NOMO-1 (cell line): ENCODE measurements around the gene MTFR1L.
A peak's percentile ranks its signal among the peaks of the same experiment; 100 is the strongest.

ENCODE experiments used
- DNase-seq, 2 experiments: peaks; one replicate each; lab custom pipeline; 2025; ENCODE audit not compliant: unreplicated experiment in 2 of 2; lab: John Stamatoyannopoulos, UW

Gene MTFR1L

DNA sequence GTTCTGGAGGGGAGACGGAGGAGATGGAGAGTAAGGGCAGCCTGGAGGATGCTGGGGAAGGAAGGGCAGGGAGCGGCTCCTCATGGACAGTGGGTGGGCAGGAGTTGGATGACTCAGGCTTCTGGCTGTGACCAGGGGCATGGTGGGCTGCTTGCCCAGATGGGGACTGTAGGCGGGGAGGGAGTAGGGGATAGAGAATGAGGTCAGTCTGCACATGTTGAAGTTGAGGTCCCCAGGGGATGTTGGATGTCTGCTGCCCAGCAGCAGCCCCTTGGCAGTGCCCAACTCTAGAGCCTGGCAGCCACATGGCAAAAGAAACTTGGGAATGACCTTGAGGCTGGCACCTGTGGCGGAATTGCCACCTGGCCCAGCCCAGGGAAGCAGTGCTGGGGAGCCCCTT is 13.3 kb upstream of the MTFR1L start:
- DNase-seq = no peak

DNA sequence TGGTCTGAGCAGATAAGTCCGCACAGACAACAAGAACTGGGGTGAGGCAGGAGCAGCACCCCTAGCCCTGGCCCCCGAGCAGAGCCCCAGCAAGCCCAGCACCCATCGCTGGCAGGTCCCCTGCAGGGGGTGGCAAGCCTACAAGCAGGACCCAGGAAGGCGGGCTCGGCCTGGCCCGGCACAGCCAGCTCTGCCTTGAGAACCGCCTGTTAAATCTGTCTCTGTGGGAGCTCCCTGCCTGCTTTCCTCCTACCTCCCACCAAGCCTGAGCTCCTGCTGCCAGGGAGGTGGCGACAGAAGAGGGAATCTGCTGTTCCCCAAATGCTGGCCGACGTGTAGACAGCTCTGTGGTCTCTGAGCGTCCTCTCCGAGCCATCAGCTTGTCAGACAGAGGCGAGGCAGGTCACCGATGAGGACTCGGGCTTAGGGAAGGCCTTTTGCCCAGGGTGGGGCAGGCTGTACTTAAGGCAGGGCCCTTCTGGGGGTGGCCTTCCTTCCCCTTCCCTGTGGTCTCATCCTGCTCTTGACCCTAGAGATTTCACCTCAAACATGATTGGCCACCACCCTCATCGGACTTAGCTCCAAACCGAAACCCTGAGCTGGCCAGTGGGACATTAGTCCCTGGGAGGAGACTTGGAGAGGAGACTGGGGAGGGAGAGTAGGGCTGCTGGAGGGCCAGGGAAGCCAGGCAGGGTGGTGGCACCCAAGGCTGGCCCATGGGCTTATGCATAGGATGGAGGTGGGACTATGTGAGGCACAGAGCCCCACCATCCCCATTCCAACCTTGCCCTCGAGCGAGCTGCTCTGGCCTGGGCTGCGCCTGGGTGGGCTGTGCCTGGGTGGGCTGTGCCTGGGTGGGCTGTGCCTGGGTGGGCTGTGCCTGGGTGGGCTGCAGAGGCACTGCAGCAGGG is 12.0 kb upstream of the MTFR1L start:
- DNase-seq = no peak

DNA sequence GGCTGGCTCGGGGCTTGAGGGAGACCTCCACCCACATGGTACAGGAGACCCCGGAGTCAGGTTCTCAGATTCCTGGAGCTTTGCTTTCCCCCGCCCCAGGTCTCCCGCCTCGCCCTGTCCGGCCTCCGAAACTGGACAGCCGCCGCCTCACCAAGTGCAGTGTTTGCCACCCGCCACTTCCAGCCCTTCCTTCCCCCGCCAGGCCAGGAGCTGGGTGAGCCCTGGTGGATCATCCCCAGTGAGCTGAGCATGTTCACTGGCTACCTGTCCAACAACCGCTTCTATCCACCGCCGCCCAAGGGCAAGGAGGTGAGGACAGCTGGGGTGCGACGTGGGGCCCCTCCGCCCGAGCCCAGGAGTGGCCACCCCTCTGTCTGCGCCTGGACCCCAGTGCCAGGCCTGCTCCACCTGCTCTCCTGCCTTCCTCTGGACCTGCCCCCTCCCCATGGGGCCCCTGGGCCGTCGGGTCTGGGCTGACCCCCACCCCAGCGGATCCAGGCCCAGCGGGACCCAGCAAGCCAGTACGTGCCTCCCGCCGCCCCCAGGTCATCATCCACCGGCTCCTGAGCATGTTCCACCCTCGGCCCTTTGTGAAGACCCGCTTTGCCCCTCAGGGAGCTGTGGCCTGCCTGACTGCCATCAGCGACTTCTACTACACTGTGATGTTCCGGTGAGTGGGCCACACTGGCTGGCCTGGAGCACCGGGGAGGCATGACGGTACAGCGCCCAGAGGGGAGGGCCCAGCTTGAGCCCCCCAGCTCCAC is 11.1 kb upstream of the MTFR1L start:
- no peak for DNase-seq

DNA sequence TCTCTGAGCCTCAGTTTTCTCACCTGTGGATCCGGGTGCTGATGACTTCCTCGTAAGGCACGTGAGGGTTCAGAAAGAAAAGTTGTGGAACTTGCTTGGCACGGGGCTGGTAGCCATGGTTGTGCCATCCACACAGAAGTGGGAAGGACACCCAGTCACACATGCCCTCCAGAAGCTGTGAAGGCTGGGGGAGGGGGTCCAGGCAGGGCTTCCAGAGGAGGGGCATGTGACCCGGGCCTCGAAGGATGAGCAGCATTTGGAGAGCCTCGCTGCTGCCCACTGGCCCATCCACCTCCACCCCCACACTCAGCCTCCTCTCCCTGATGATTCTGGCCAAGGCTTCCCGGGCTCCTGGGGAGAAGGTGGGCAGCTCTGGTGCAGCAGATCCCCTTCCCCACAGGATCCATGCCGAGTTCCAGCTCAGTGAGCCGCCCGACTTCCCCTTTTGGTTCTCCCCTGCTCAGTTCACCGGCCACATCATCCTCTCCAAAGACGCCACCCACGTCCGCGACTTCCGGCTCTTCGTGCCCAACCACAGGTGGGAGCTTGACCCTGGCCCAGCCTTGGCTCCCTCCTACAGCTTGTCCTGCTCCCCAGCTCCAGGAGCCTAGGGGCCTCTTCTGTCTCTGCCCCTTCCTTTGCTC is 10.3 kb upstream of the MTFR1L start:
- DNase-seq = no peak

DNA sequence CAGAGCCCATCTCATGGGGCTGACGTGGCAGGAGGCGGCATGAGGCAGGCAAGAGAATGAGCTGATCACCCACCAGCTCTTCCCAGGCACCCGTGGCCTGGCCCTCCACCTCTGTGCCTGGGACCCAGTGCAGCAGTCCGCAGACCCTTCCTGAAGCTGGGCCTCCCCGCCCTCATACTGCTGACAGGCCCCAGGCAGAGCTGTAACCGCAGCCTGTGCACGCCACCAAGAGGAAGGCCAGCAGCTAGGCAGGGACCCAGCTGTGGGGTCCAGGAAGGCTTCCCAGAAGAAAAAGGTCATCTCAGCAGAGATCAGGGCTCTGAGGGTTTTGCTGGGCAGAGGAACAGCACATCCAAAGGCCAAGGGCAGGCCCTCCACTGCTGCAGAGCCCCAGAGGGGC is 9.8 kb upstream of the MTFR1L start:
- DNase-seq = no peak

DNA sequence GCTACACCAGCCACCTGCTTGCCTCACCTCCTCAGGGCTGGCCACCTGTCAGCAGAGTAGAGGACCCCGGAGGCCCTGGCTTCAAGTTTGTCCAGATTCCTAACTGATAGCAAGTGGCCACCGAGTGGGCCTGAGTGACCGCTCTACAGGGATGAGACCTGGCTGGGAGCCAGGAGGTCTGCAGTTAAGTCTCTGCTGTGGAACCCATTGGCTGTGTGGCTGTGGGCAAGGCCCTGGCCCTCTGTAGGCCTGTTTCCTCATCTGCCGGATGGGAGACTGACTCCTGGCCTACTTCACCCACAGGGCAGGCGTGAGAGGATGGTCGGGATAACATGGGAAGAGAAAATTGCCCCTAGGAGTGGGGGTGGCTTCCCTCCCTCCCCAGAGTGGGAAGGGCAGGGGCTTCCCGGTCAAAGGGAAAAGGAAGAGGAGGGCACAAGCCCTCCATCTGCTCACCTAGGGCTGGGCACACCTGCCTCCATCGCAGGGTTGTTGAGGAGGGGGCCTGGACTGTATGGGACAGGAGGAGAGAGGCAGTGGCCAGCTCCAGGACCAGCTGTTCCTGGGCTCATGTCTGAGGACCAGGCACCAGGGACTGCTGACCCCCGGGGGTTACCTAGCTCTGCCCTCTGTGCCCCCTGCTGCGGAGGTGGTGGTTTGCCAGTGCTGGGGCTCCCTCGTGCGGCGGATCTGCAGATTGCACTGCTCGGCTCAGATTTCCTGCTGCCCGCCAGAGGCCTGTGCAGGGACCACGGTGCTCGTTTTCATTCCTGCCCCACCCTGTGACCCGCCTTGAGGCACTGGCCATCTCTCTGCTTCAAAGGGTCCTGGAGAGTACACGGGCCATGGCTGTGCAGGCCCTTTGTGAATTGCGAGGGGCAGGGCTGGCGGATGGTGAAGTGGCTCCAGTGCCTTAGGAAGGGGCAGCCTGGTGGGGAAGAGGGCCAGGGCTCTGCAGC is 9.1 kb upstream of the MTFR1L start:
- DNase-seq = peak in 1 of 2 experiments; percentile 59

DNA sequence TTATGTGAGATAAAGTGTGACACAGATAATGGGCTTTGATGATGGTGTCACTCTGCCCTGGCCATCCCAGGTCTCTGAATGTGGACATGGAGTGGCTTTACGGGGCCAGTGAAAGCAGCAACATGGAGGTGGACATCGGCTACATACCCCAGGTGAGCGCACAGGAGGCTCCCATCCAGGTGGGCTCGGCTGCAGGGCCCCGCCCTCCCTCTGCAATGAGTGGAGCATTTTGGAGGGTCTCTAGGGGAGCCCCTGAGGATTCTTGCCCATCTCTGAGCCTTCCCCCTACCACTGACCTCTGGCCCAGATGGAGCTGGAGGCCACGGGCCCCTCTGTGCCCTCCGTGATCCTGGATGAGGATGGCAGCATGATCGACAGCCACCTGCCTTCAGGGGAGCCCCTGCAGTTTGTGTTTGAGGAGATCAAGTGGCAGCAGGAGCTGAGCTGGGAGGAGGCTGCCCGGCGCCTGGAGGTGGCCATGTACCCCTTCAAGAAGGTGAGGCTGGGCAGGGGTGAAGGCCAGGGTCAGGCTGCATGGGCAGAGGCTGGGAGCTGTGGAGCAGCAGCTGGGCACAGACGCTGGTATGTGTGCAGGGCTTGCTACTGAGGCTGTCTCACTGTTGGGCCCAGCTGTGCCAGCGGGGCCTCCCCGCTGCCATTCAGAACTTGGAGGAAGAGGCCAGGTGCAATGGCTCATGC is 8.2 kb upstream of the MTFR1L start:
- no peak for DNase-seq

DNA sequence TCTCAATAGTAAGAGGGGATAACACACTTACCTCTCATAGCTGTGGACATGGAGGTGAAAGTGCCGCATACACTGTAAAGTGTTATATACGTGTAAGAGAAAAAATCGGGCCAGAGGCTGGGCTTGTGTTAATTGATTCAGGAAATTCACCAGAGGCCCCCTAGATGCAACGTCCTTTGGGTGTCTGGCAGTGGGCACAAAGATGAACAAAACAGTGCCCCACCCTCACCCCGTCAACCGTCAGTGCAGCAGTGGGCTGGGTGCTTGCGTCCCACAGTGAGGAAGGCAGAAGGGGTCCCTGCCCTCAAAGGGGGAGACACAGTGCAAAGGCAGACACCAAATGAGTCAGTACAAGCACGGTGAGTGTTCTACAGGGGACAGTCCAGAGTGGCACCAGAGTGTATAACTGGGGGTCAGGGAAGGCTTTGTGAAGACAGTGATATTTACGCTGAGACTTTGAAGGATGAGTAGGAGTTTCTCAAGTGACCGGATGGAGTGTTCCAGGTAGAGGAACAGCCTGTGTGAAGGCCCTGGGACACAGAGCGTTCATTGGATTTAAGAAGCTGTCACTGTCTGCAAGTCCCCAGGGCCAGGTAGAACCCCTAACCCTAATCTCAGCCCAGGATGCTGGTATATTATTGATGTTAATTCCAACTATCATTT is 6.6 kb upstream of the MTFR1L start:
- no peak for DNase-seq

DNA sequence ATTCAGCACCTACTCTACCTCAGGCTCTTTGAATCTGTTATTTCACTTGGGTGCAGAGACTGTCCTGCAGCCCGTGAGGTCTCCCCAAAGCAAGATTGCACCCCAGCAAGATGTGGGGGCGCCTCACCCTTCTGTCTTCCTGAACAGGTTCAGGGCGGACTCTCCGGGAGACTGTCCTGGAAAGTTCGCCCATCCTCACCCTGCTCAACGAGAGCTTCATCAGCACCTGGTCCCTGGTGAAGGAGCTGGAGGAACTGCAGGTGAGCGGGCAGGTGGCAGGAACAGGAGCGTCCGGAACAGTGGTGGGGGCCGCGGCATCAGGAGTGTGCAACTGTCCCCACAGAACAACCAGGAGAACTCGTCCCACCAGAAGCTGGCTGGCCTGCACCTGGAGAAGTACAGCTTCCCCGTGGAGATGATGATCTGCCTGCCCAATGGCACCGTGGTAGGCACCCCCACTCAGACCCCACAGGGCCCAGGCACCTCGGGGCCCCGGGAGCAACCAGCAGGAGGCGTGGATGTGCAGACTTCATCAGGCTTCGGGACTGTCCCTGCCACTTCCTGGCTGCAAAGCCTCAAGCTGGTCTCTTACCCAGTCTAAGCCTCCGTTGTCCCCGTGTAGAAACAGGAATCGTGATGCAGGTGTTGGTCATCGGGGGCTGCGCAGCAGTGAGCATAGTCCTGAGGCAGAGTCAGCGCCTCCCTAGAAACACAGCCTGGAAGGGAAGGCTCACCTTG is 5.9 kb upstream of the MTFR1L start:
- no peak for DNase-seq

DNA sequence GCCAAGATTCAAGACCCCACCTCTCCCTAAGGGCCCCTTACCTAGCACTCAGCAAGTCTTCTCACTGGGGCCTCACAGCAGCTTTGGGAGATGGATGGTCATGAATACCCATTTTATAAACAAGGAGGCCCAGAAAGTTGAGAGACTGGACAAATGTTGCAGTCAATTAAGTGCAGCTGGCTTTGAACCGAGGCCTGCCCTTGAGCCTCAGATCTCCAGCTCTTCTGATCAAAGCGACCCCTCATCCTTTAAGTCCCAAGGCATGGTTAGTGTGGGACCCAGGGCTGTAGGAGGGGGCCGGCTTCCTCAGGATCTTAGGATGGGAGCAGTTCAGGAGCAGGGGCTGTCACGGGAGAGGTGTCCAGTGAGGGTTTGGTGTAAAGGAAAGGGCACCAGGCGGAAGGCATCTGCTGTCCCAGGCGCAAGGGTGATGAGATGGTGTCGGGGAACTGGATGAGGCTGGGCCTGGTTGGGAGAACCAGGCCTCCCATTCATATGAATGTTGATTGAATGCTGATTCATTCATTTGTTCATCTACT is 5.1 kb upstream of the MTFR1L start:
- DNase-seq = no peak

DNA sequence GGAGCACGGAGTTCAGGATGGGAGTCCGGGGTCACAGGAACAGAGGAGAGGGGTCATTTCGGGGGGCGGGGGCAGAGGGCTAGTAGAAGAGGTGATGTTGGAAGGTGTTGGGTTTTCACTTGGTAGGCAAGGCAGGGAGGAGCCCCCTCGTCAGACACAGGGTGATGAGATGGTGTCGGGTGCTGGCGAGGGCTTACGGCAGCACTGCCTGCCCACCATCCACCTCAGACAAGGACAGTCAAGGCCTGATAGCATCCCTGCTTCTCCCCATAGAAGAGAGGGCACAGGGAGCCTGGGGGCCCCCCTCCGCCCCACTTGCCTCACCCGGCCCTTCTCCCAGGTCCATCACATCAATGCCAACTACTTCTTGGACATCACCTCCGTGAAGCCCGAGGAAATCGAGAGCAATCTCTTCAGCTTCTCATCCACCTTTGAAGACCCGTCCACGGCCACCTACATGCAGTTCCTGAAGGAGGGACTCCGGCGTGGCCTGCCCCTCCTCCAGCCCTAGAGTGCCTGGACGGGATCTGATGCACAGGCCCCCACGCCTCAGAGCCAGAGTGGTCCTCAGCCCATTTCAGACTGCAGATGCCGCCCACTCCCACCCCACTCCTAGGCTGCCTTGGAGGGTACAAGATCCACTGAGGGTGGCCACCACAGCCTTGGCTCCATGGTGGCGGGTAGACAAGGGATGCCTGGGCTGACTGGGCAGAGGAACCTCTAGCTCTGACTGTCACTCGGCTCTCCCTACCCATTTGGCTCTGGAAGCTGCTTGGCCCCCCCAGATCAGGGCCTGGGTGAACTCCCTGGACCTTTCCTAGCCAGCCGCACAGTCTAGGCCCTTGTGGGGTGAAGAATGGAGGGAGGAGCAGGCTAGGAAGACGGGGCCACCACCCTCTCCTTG is 4.3 kb upstream of the MTFR1L start:
- no peak for DNase-seq

DNA sequence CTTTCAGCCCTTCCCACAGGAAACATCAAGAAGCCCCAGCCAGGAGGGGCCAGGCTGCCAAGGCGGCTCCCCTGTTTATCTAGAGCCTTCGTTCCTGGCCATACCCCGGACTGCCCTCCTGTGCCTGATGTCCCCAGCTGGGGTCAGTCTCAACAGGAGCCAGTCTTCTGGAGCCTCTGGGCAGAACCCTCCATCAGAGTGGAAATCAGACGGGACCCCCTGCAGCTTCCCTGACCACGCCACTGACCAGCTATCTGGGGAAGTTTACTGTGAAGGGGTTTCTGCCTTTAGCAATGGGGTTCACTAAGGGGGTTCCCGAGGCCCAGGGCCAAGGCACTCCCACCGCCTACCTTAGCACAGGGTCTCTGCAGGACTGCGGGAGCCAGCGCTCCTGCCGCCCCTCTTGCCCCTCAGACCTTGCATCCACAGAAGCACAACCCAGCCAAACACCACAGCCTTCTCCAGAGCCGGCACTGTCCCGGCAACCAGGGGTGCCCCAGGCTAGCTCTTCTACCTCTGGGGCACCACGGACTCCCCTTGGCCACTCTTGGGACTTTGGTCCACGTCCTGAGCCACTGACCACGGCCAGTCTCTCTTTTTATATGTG is 3.5 kb upstream of the MTFR1L start:
- DNase-seq = no peak

DNA sequence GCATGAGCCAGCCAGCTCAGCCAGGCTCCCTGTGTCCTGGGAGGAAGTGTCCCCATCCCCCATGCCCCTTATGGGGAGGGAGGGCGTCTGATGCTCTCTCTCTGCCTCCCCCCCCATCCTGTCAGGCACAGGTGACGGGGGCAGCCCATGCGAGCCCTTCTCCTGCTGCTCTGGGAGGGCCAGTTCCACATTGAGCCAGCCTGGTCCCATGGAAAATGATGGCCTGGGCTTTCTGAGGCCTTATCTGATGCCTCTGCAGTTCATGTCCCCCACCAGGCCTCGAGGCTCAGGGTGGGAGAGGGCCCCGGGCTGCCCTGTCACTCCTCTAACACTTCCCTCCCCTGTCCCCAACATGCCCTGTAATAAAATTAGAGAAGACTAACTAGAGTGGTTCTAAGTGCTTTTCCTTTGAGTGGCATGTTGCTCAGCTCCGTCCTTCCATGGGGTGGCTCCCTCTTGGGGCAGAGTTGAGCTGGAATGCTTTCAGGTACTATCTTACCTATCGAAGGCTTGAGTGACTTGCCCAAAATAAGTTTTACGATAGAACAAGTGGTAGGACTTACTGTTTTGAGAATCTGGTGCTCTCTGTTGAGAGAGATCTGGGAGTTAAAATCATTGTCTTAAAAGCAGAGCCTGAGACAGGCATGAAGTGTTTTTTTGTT is 1.8 kb upstream of the MTFR1L start:
- no peak for DNase-seq

DNA sequence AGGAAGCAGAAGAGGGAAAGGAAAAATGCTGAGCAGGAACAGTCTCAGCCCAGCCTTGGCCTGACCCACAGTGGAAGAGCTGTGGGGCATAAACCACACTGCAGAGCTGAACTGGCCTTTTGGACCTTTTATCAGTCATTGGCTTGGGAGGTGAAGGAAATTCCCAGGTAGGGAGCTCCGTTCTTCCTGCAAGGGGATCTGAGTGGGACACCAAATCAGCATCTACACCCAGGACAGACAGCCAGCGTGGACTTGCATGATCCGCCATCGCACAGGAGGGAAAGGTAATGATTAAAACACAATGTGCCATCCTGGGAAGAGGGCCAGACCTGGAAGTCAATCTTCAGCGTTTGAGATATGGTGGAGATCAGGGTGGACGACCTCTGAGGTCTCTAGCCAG is 1.2 kb upstream of the MTFR1L start:
- no peak for DNase-seq

DNA sequence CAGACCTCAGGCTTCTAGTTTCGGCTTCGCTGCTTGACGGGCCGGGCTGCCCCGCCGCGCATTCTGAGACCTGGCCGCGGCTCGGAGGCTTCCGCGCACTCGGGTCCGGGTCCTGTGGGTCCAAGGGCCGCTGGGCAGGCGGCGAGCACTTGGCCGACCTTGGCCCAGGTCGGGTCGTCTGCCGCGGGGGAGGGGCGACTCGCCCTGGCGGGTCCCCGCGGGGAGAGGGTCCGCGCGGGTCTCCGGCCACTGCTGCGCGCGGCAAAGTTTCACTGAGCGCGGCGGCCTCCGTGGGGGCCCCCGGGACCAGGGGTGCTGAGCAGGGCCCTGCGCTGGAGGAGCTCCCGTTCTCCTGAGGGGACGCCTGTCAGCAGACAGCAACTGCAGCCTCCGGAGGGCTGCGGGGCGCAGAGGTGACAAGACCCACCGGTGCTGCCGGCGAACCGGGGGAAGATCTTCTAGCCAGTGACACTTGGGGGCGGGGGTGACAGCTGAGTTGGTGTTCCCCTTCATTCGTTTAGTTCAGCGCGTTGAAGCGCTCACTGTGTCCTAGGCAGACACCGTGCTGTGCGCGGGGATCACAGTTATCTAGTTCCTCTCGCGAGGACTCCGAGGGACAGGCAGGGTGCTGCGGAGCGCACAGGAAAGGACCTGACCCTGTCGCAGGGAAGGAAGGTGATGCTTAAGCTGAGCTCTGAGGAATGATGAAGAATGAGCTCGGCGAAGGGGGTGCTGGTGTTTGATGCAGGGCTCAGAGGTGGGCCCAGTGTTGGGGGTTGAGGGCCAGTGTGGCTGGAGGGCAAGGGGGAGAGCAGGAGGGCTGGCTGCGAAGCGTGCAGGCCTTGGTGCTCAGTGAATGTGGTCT is 725 bp downstream of the MTFR1L start:
- peak; percentile 63 to 73 for DNase-seq

DNA sequence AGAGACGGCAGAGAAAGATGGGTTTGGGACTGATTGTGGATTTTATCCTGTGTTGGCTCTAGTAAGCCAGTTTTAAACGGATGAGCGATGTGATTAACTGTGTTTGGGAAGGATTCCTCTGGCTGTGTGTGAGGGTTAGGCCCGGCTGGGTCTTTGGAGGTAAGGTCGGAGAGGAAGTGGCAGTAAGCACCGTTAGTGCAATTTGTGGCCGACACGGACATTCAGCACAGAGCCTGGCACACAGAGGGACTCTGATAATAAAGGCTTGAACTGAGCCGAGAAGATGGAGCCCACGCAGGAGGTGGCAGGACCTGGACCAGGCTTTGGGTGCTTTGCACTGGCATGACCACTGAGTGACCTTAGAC is 1.3 kb downstream of the MTFR1L start:
- DNase-seq = peak in 1 of 2 experiments; percentile 34
